GM21423 (cell line): ENCODE measurements around the gene AP2B1.

Source experiments
- ATAC-seq: cut with Tn5 transposase; IDR thresholded peaks from one replicate; pipeline ENCODE4 v1.9.1; 2021; ENCODE audit warnings: mild to moderate bottlenecking, moderate library complexity; ENCODE audit not compliant: unreplicated experiment

Gene AP2B1

GRCh38 chr17:35726953-35727460 is 139.9 kb downstream of the AP2B1 start:
- no peak for ATAC-seq

- ATAC-seq: no peak
Observed at GRCh38 chr17:35727635-35728034, 140.5 kb downstream of the AP2B1 start.

DNA sequence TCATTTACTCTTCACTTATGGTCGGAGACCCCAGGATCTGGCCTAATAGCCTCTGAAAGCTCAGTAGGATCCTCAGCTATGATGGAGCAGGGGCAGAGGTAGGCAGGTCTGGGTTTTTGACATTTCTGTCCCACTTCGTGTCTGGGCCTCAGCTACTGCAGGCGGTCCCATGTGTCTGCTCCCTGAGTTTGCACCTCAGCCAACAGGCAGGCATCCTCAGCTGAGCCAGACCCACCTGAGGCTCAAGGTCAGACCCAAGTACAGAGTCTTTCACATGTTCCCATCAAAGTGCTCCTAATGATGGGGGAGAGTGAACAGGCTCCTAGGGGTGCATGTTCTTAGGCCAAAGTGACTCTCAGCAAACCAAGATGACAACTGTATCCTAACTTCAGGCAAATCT is 141.4 kb downstream of the AP2B1 start:
- no peak for ATAC-seq

- no peak for ATAC-seq
Observed at GRCh38 chr17:35729405-35729833, 142.3 kb downstream of the AP2B1 start.

- no peak for ATAC-seq
Observed at GRCh38 chr17:35730400-35731005, 143.4 kb downstream of the AP2B1 start.

DNA sequence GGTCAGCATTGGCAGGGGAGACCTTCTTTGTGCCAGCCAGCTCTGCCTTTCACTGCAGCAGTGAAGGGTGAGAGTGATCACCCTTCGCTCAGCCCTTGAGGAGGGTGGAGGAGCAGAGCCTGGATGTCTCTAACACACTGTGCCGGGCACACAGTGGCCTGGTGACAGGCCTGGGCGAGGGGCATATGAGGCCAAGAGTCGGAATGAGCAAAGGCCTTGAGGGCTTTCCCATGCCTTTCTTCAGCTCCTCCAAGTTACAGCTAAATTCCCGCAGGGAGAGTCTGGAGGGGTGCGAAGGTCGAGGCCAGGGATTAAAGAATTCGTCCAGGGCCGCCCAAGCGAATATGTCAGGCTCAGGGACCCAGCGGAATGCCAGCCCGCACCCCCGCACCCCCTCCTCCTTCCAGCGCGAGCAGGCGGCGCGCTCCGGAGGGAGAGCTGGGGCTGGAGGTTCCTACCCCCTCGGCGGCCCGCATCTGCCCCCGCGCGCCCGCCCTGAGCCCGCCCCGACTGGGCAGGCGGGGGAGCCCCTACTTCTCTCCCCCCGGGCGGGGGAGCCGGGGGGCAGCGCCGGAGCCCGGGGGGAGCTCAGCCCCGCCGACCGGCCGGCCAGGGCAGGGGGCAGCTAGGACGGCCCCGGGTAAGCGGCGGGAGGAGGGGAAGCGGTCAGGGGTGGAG is 144.3 kb downstream of the AP2B1 start, which contains the start of gene RASL10B:
Gene RASL10B (plus strand): TSS at position 401 of the 678 bp plus-strand sequence. CDS start 3,546 bp downstream, outside the sequence.
- no peak for ATAC-seq

- no peak for ATAC-seq
Observed at GRCh38 chr17:35731917-35732805, 145.0 kb downstream of the AP2B1 start.

GRCh38 chr17:35732806-35733136 is 145.6 kb downstream of the AP2B1 start:
- no peak for ATAC-seq

DNA sequence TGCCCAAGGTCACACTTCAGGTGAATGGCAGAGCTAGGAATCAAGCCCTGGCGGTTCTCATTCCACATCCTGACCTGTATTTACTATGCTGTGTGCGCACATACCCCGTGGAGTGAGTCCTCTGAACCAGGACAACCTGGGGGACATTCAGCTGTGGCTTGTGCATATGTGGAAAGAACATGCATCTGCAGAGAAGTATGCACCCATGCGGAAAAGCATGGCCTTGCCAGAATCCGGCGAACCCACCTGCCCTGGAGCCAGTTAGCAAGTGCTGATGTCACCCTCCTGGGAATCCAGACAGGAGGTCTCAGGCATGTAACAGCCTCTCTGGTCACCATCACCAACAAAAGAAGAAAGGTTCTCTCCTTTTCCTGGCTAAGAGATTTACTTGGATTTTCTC is 146.2 kb downstream of the AP2B1 start:
- ATAC-seq: no peak

- no peak for ATAC-seq
Observed at GRCh38 chr17:35734396-35734795, 147.3 kb downstream of the AP2B1 start.

DNA sequence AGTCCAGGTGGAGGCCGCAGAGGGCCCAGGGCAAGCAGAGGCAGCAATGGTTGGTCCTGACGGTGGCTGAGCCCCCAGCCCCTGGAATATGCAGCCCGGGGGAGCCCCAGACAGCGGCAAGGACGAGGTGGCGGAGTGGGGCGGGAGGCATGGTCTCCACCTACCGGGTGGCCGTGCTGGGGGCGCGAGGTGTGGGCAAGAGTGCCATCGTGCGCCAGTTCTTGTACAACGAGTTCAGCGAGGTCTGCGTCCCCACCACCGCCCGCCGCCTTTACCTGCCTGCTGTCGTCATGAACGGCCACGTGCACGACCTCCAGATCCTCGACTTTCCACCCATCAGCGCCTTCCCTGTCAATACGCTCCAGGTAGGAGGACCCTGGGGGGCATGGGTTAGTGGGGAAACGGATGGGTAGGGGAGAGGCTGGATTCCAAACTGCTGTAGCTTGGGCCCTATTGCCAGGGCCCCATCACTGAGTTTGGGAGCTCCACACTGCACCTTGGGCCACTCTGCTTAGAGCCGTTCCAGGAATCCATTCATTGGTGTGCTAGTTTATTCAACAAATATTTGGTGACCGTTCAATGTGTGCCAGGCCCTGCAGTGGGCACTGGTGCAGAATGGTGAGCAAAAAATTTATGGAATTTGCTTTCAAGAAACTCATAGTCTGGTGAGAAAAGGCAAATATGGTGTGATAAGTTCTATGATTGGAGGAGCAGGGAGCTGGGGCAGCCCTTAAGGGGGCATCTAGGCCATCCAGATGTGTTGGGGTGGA is 148.1 kb downstream of the AP2B1 start:
- ATAC-seq: no peak

DNA sequence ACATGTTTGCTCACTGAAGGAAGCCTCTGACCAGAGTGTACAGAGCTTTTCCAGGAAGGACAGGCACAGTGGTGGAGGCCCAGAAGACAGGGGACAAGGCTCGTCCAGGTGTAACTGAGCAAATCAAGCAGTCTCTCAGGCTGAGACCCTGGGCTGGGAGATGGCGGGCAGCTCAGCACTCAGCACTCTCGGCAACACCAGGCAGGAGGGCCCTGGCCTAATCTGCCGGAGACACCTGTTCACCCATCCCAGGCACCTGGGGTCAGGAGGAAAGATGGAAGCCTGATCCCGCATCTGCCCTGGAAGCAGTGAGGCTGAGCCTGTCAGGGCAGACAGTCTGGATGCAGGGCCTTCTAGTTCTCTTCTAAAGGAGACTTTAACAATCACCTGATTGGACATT is 149.1 kb downstream of the AP2B1 start:
- ATAC-seq: no peak

- ATAC-seq: no peak
Observed at GRCh38 chr17:35738519-35739133, 151.5 kb downstream of the AP2B1 start.

GRCh38 chr17:35740216-35740615 is 153.1 kb downstream of the AP2B1 start:
- no peak for ATAC-seq

DNA sequence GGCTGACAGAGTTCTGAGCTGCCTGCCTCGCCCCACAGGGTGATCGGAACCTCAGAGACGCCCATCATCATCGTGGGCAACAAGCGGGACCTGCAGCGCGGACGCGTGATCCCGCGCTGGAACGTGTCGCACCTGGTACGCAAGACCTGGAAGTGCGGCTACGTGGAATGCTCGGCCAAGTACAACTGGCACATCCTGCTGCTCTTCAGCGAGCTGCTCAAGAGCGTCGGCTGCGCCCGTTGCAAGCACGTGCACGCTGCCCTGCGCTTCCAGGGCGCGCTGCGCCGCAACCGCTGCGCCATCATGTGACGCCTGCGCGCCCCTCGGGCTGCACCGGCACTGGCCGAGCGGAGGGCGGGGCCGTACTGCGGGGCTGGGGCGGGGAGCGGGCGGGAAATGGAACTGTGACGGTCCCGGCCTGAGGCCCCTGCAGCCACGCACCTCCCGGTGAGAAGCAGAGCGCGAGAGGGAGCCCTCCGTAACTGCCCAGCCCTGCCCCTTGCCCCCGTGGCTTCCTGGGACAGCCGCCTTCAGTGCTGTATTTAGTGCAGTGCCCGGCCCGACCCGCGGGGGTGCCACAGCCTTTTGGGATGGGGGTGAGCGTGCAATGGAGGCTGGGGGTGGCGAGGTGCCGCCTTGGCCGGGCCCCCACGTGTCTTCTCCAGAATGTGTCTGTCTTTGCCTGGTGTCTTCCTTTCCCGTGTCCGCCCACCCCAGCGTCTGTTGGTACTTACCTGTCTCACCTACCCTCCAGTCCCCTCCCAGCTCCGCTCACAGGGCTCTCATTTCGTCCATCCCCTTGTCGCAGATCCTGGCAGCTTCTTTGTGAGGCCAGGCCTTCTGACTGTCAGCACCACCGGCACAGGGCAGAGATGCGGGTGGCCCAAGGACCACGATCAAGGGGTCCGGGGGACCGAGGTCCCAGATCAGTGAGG is 154.1 kb downstream of the AP2B1 start:
- no peak for ATAC-seq

DNA sequence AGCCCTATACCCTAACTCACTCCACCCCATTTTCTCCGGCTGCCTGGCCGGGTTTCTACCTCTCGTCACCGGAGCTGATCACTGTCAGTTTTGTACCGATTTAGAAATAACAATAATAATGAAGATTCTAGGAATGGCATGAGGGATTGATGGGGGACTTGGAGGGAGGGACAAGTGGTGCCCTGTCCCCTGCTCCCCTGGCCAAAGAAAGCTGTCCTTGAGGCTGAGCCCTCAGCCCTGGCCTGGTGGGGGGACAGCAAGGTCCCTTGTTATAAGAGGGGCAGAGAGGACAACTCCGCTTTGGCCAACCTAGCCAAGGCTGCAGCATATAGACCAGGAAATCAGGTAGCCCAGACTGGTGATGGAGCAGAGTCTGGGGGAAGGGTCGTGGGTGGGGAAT is 155.4 kb downstream of the AP2B1 start:
- ATAC-seq: no peak

DNA sequence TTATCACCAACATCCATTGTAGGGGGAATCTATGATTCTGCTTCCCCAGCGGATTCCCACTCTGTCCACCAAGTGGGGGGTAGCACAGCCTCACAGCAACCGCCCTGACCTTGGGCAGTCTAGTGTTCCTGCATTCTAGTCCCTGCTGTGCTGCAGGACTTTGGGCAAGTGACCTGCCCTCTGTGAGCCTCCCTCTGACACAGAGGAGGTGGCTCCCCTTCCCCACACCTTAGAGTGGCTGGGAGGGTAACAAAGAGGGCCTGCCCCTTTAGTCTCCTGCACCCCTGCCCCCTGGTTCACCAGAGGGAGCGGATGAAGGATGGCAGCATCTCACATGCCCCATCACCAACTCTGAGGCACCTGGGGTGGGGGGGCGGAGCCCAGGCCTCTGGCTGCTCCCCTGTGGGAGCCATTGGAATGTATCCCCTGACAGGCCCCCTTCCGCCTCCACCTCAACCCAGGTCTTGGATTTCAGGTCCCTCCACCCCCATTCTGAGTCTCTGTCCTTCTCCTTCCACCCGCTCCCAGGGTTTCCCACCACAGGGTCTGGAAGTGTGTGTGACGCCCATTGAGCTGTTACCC is 155.9 kb downstream of the AP2B1 start:
- no peak for ATAC-seq

- ATAC-seq: no peak
Observed at GRCh38 chr17:35743626-35744328, 156.7 kb downstream of the AP2B1 start.
